NCI-H82 treated with DMSO at 0.1 percent for 48 hours (cell line): Measurements from ENCODE around the gene NME5.
"Not testable (repeated sequence)": the region's sequence is repeated elsewhere in the genome, so short reads cannot be mapped to it uniquely, and the experiment has no call there.

Experiments used
- DNase-seq: peaks from one replicate; lab custom pipeline; 2025; ENCODE audit not compliant: unreplicated experiment; lab: John Stamatoyannopoulos, UW

Gene NME5, protein sequence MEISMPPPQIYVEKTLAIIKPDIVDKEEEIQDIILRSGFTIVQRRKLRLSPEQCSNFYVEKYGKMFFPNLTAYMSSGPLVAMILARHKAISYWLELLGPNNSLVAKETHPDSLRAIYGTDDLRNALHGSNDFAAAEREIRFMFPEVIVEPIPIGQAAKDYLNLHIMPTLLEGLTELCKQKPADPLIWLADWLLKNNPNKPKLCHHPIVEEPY

DNA sequence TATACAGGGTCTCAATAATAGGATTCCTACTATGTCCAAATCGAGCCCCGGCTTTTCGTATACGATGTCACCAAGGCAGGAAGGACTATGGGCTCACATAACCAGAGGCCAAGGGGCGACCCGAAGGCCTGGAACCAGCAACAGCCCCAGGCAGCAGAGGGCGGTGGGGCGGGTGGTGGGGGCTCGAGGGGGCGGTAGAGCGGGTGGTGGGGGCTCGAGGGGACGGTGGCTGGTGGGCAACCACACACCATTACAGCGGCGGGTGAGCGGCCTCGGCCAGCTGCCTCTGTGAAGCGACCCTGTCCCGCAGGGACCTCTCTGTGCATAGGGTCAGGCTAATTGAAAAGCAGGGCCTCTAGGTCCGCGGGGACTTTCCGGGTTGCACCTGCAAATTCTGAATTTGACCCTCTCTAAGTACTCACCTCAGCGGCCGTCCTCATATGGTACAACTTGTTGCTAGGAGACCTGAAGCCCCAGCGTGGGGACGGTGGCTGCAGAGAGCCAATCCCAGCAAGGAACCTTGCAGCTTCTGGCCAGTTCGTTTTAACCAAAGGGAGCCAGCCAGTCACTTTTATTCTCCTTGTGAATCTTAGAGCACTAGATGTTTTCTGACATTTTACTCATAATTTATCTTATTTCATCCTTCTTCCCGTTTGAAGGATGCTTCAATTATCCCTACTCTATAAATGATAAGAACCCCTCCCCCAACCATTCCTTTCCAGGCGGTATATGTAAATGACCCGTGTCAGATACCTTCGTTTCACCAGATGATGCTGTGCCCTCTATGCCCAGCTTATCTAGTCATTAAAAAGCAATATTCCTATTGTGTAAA is at the start of gene NME5:
Gene NME5, minus strand, starts transcription at position 480 of the 832 bp plus-strand sequence. CDS start 648 bp downstream, outside the sequence.
- no peak for DNase-seq

DNA sequence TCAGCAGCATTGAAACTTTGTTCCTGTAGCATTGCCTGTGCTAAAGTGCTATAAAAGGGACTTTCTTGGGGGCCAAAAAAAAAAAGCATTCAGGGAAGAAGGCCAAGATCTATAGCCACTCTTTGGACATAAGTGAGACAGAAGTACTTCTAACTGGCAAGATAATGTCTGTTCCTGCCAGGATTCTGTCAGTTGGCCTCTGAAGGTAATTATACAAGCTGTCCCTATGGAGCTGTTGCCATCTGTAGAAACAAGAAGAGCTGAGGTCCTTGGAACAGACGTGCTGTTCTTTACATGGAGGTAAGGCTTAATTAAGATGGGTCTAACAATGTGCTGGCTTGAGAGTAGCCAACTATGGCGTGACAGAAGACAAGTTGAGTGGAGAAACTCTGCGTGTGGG is 49.4 kb upstream of the NME5 start:
- no peak for DNase-seq

DNA sequence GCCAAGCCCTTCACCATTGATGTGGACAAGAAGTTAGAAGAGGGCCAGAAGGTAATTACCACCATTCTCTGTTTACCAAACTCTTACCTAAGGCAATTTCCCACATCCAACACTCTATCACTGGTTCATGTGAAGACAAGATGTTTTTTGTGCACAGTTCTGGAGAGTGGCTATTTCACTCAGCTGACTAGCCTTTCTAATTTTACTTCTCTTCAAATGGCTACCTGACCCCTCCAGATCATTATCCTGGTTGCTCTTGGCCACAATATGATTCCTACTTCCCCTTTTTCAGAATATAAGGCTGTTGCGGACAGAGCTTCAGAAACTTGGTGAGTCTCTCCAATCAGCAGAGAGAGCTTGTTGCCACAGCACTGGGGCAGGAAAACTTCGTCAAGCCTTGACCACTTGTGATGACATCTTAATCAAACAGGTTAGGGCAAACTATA is 46.8 kb upstream of the NME5 start:
- no peak for DNase-seq

DNA sequence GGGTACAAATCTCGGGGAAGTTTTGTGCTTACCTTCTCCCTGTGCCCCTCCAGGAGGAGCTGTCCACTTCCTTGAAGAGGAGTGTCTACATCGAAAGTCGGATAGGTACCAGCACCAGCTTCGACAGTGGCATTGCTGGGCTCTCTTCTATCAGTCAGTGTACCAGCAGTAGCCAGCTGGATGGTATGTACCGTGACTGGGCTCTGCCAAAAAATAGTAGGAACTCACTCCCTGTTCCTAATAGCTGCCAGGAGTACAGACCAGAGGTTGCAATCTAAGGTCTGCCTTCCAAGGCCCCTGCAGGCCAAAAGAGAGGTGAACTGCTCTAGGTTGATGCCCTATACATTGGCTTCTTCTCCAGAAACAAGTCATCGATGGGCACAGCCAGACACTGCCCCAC is 43.6 kb upstream of the NME5 start:
- no peak for DNase-seq

DNA sequence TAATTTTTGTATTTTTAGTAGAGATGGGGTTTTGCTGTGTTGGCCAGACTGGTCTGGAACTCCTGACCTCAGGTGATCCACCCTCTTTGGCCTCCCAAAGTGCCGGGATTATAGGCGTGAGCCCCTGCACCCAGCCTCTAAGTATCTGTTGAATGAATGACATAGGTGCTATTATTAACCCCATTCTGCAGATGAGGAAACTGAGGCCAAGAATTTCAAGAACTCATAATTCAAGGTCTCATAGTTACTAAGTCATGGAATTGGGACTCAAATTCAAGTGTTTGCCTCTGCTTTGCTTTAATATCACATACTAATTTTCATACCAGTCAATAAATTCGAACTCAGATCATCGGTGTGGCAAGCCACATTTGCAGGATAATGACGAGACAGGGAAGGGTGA is 41.6 kb upstream of the NME5 start:
- no peak for DNase-seq

DNA sequence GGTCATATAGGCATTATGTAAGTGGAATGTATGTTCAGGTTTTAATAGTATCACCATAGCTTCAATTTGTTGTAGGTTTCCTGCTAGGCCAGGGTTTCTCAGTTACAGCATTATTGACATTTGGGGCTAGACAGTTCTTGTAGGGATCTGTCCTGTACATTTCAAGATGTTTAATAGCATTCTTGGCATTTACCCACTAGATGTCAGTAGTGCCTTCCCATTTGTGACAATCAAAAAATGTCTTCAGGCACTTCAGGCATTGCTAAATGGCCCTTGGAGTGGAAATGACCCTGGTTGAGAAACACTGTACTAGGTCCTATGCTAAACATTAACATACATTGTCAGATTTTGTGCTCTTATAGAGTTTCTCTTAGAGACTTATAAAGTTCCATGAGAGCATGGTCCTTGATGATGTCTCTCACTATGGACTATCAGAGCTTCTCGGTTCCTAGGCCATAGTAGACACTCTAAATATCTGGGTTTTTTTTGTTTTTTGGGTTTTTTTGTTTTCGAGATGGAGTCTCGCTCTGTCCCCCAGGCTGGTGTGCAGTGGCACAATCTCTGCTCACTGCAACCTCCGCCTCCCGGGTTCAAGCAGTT is 41.1 kb upstream of the NME5 start:
- peak; percentile 21 for DNase-seq

DNA sequence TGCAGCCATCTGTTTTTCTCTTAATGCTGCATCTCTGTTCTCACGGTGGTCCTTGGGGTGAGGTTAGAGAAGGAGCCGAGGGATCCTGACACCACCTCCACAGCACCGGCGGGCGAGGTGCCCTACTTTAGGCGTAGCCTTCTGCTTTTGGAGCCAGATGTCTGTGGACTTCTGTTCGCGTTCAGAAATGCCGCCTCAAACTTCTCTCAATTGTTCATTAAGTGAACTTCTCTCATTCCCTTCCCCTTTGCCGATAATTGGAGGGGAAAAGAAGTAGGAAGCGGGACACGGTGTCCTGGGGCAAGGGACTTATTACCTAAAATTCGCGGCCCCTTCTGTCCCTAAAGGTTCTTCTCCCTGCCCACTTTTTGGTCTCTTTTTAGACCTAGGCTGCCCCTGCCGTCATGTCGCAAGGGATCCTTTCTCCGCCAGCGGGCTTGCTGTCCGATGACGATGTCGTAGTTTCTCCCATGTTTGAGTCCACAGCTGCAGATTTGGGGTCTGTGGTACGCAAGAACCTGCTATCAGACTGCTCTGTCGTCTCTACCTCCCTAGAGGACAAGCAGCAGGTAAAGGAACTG is 40.1 kb upstream of the NME5 start:
- no peak for DNase-seq

DNA sequence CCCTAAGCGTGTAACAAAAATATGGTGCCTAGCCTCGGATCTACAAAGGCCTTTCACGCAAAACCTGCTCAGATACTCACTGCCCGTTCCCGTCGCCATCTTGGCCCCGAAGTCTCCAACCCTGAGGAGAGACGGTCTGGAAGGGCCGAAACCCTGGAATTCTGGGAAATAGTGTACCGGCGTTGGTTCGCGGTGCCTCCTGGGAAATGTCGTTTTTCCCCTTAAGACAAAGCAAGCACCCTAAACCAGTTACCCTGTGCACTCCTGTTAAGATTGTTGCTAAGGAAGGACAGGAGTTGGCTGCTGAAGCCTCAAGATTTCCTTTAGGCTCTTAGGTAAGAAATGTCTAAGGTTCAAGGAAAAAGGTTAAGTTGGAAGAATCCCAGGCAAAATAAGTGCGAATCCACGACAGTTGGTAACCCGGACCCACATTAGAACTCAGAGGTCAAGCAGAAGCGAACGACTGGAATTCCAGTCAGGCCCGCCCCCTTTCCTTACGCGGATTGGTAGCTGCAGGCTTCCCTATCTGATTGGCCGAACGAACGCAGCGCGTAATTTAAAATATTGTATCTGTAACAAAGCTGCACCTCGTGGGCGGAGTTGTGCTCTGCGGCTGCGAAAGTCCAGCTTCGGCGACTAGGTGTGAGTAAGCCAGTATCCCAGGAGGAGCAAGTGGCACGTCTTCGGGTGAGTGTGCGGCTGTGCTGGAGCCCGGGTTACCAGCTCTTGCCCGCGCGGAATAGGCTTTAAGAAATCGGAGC is 39.5 kb upstream of the NME5 start, which contains the start of the genes BRD8 and KIF20A:
Gene BRD8, minus strand, starts transcription at position 115 of the 761 bp plus-strand sequence. Its CDS starts 16 bp downstream, at position 99.
Gene KIF20A, plus strand, starts transcription at position 597 of the 761 bp plus-strand sequence. CDS start 569 bp downstream, outside the sequence.
- peak; percentile 96 for DNase-seq

DNA sequence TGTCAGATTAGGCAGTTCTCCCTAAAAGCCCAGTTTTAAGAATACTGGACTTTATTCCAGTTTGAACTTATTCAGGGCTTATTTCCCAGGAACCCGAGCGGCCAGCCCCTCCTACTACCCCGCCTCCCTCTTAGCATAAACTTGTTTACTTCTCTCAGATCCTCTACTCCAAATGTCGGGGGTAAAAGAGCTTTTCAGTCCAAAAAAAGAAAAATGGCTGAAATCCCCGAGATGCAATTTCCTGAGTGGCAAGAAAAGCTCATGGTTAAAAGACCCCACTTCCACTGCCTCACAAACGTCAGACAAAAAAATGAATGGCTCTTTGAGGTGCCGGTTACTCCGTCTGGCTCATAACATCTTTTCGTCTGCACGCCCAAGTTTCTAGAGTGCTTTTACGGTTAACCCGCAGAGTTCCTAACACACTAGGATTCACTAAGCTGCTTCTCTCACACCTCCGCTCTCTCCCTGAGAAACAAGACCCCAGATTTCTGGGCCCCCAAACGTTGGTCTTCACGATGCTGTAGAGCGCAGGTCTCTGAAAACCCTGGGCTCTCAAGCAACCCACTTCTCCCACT is 38.8 kb upstream of the NME5 start:
- DNase-seq, result no peak

DNA sequence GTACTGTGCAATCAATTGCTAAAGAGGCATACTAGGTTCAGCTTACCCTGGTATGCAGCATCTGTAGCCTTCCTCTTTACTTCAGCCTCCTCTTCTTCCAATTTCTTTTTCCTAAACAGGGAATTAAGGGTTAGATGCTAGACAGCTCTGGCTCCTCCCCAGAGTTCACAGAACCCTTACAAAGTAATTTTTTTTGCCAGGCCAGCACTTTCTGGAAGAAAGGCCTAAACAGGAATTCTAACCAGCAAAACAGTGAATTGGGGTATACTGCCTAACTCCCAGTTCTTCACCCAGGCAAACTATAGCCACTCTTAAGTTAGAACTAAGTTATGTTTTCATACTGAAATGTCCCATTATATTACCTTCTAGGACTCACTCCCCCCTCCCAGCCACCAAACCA is 31.1 kb upstream of the NME5 start:
- no peak for DNase-seq

DNA sequence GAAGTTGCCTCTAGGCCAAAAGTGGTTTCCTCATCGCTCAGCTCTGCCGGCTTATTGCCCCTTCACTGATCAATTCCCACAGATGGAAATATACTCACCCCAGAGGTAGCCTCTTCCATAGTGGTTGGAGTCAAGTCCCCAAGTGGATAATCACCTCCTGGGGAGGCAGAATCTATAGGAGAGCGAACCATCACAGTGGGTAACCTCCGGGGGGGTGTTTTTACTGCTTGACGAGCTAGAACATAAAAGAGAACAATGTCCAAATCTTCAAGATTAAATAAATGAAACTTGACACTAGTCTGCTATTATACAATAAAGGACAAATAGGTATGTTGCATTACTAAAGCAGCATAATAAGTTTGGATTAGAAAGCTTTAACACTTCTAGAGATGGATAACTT is 29.9 kb upstream of the NME5 start:
- DNase-seq, result no peak

DNA sequence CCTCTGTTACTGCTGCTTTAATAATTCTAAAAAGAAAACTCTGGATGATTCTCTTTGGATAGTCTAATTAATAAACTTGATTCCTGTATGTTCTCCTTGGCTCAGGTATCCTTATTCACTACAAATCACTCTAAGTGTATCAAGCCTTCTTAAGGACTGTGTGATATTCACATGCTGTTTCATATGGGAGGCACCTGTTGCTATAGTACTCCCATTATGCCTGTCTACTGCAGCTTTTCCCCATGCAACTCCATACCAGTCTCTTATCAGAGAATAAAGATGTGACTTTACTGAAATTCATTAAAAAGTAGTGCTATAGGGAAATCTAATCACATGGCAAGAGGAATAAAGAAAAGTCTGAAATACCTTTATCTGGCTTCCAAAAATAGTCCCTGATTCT is 24.5 kb upstream of the NME5 start:
- DNase-seq, result no peak

DNA sequence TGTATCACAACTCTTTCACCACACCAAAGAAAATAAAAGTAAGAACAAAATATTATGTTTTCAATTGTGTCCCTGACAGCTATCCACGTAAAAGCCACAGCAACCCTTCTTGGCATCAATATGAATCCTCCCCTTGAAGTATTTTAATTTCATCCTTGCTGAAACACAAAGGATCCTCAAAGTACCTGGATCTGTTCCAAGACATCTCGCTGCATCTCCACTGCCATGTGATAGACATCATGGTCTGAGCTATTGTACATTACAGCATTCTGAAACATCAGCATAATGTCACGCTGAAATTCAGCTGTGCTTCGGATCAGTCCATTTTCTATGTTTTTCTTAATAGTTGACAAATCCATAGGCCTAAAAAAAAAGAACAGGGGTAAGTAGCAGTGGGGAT is 21.5 kb upstream of the NME5 start:
- DNase-seq, result no peak

DNA sequence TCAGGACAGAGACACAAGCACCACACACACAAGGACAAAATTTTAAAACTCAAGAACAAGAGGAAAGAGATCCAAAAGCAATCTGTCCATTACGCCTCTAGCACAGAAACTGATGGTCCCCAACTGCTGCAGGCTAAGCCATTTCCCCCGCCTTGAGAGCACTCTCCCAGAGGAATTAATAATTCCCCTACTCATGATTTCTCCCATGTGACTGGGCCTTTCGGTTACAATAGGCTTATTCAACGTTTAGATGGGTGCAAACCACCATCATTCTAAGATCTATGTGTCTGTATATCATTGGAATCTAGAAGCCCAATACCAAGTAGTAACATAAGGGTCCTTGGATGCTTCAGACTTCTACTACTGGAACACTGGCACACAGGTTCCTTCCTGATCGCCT is 20.4 kb upstream of the NME5 start:
- DNase-seq, result no peak

DNA sequence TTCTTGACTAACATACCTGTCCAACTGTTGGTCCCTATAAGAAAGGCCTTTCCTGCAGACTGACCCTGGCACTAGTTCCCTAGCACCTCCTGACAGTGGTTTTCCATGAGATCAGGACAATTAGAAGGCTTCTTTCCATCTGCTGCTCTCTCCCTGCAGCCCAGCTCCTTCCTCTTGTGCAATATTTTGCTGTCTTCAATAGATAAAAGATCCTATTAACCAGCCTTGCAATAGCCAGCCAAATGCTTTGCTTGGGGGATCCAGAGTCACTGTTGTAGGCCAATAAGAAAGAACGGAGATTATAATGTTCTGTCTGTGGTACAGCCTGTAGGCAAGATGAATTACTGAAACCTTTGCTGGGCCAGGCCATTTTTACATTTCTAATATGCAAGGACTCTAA is 18.4 kb upstream of the NME5 start:
- no peak for DNase-seq

DNA sequence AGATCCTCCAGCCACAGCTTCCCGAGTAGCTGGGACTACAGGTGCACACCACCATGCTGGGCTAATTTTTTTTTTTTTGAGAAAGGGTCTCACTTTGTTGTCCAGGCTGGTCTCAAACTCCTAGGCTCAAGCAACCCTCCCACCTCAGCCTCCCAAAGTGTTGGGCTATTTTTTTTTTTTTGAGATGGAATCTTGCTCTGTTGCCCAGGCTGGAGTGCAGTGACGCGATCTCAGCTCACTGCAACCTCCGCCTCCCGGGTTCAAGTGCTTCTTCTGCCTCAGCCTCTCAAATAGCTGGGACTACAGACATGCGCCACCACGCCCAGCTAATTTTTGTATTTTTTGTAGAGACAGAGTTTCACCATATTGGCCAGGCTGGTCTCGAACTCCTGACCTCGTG is 16.7 kb upstream of the NME5 start:
- DNase-seq, result not testable (repeated sequence)

DNA sequence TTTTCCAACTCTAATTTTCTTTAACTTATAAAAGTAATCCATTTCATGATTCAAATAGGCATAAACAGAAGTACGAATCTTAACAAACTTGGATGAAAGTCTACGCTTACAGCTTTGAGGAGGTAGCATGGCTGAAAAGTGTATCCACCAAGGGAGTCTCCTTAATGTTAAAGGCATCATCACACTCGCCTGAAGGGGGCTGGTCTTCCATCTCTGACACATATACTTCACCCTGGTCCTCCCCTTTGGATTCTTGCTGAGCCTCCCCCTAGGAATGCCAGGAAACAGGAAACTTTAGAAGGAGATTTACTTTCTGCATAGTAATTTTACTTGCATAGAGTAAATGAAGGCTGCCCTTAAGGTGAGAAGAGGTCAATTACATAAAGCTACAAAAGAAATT is 10.3 kb upstream of the NME5 start:
- DNase-seq, result no peak

DNA sequence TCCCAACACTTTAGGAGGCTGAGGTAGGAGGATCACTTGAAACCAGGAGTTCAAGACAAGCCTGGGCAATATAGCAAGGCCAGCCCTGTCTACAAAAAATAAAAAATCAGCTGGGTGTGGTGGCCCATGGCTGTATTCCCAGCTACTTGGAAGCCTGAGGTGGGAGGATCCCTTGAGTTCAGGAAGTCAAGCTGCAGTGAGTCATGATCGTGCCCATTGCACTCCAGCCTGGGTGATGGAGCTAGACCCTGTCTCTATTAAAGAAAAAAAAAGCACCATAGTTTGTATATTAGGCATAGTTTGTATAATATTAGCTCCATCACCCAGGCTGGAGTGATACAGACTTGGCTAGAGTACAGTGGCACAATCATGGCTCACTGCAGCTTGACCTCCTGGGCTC is 9.6 kb upstream of the NME5 start:
- no peak for DNase-seq

DNA sequence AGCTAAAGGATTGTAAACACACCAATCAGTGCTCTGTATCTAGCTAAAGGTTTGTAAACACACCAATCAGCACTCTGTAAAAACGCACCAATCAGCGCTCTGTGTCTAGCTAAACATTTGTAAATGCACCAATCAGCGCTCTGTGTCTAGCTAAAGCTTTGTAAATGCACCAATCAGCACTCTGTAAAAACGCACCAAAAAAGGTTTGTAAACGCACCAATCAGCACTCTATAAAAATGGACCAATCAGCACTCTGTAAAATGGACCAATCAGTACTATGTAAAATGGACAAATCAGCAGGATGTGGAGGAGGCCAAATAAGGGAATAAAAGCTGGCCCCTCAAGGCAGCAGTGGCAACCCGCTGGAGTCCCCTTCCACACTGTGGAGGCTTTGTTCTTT is 4.3 kb upstream of the NME5 start:
- not testable (repeated sequence) for DNase-seq

DNA sequence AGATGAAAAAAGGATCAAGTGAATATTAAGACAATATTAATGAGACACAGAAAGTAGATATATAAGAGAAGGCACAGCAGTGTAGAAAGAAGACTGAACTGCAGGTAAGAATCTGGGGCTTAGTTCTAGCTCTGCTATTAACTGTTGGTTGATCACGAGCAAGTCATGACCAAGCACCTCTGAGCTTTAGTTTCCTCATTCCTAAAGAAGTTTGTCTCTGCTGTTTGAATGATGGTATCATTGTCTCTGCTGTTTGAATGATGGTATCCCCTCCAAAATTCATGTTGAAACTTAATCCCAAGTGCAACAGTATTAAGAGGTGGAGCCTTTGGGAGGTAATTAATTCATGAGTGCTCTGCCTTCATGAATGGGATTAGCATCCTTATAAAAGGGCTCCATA is 2.5 kb upstream of the NME5 start:
- no peak for DNase-seq

DNA sequence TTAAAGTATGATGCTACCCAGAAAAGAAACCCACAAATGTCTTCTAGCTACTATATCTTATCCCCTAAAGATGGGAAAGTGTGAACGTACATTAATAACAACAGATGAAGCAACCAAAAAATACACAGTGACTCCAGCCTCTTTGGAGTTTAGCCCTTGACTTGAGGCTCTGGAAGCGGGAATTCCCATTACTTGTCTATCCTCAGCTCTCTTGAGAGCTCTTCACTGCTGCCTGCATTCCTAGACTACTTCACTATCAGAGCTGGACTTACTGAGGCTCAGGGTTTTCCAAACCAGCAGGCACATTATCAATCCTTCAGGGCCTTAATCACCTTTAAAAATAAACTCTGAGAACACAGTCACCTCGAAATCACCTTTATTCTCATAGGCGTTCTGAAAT is 1.0 kb upstream of the NME5 start:
- DNase-seq, result no peak
